Gastrocnemius medialis (tissue), 4 donors: ENCODE results near the gene KLHL30.

Experiments used
- CTCF ChIP-seq, 5 experiments: fragments of 450-650 bp in 3 of 5; fragments of 200-600 bp in 2 of 5; sonication (generic) in 2 of 5; IDR thresholded peaks in 4 of 5; conservative IDR thresholded peaks in 1 of 5; 1 replicate in 4 of 5; 2 replicates in 1 of 5; pipeline ENCODE4 v1.5.1; 2016 to 2019; ENCODE audit warnings: antibody characterized with exemption in 5 of 5, mild to moderate bottlenecking in 3 of 5, moderate library complexity in 3 of 5
- POLR2A ChIP-seq, 2 donors: fragments of 450-650 bp; IDR thresholded peaks; one replicate each; pipeline ENCODE4 v1.6.1; 2017; ENCODE audit warnings: antibody characterized with exemption in 2 of 2, mild to moderate bottlenecking in 2 of 2, moderate library complexity in 2 of 2

- TF ChIP-seq CTCF (IDR thresholded peaks at IDR 0.05 in 4 of 5, conservative IDR thresholded peaks at IDR 0.05 in 1 of 5): no peak
- TF ChIP-seq POLR2A (IDR thresholded peaks at IDR 0.05): no peak
Measured at GRCh38 chr2:238171575-238172187, 33.2 kb downstream of the KLHL30 start.
